Upper lobe of right lung (tissue), 1 donor: ENCODE measurements around the gene CCDC15. TPM values are rescaled to one million over a fixed set of nuclear protein-coding genes. Genes with fewer than 3 reads are reported as not detected.

Experiments
- ATAC-seq: fragments of 200-7000 bp; cut with Tn5 transposase; one replicate; pipeline ENCODE4 v1.9.1; 2020; ENCODE audit warnings: mild to moderate bottlenecking, moderate library complexity
- DNase-seq: peaks from one replicate; pipeline ENCODE4 v3.0.0-alpha.2; 2020
- H3K27ac ChIP-seq: fragments of 200-600 bp; one replicate; pipeline ENCODE4 v1.8.0; 2022
- H3K27me3 ChIP-seq: fragments of 200-600 bp; one replicate; pipeline ENCODE4 v1.8.0; 2022; ENCODE audit warnings: mild to moderate bottlenecking
- H3K36me3 ChIP-seq: fragments of 200-600 bp; one replicate; pipeline ENCODE4 v1.8.0; 2022
- H3K4me1 ChIP-seq: fragments of 200-600 bp; one replicate; pipeline ENCODE4 v1.8.0; 2022
- H3K4me3 ChIP-seq: fragments of 200-600 bp; one replicate; pipeline ENCODE4 v1.8.0; 2022; ENCODE audit warnings: mild to moderate bottlenecking
- H3K9me3 ChIP-seq: fragments of 200-600 bp; one replicate; pipeline ENCODE4 v1.8.0; 2022
- CTCF ChIP-seq: fragments of 200-600 bp; IDR thresholded peaks from one replicate; pipeline ENCODE4 v1.8.0; 2022; ENCODE audit warnings: antibody characterized with exemption
- intact Hi-C: fragments of 100-400 bp; cut with DNase I; formaldehyde crosslinking; loops from one replicate; pipeline ENCODE4 v1.11.0; 2022
- total RNA-seq: library from RNA; stranded (reverse); fragmentation: NEBNext Ultra II Directional; extraction: Animal tissue kit (Norgen Biotek cat#: 25700); gene quantifications from one replicate; pipeline ENCODE4 v1.2.1, GENCODE V29; 2021
- donor health status: DM: no; HTN: yes; CAD: no; lungs with severe emphysema.

CCDC15 gene
- total RNA-seq, 1 donor from 2014 or later, result 1.5 TPM

- no peaks in the 10 kb centered on the region for H3K9me3 ChIP-seq
- no peak for TF ChIP-seq CTCF
- H3K4me1 ChIP-seq, result no peaks in the 10 kb centered on the region
- H3K36me3 ChIP-seq, result no peaks in the 10 kb centered on the region
- intact Hi-C loops, result no loop called here
- ATAC-seq (no peak), DNase-seq (no peak)
- no peak overlapping the region for H3K27ac ChIP-seq
- H3K27me3 ChIP-seq, result no peaks in the 10 kb centered on the region
- H3K4me3 ChIP-seq, result no peak overlapping the region
These were observed 103.1 kb downstream of the CCDC15 start for GRCh38 chr11:125056931-125057692.

GRCh38 chr11:125057693-125058016, 103.7 kb downstream of the CCDC15 start:
- Histone ChIP-seq H3K36me3 (no peaks in the 10 kb centered on the region), H3K9me3 (no peaks in the 10 kb centered on the region), H3K27ac (no peak overlapping the region), H3K27me3 (no peaks in the 10 kb centered on the region), H3K4me3 (no peak overlapping the region), H3K4me1 (no peaks in the 10 kb centered on the region)
- no peak for DNase-seq
- TF ChIP-seq CTCF, result no peak
- intact Hi-C loops, result no loop called here
- ATAC-seq, result no peak

GRCh38 chr11:125061281-125061680, 107.3 kb downstream of the CCDC15 start:
- Histone ChIP-seq H3K27ac (no peak overlapping the region), H3K4me1 (peaks cover 7% of the 10 kb centered on the region), H3K27me3 (peaks cover 13% of the 10 kb centered on the region), H3K4me3 (no peak overlapping the region), H3K36me3 (no peaks in the 10 kb centered on the region), H3K9me3 (no peaks in the 10 kb centered on the region)
- ATAC-seq (no peak), DNase-seq (no peak)
- intact Hi-C loops, result no loop called here
- TF ChIP-seq CTCF, result no peak

GRCh38 chr11:125062218-125062930, 108.4 kb downstream of the CCDC15 start:
- H3K27ac ChIP-seq, result peak overlapping the region; percentile 78
- no peak for DNase-seq

GRCh38 chr11:125062931-125063428, 109.0 kb downstream of the CCDC15 start, which contains the start of gene SLC37A2:
Gene SLC37A2 (plus strand): TSS chr11:125063305. CDS start chr11:125063368, 63 bp downstream.
- no peaks in the 10 kb centered on the region for H3K36me3 ChIP-seq
- peaks cover 7% of the 10 kb centered on the region for H3K4me1 ChIP-seq
- intact Hi-C loops, result no loop called here
- no peaks in the 10 kb centered on the region for H3K9me3 ChIP-seq
- ATAC-seq, result peak; percentile 95
- peak within 1 kb of the TSS; percentile 78 for H3K27ac ChIP-seq
- peaks cover 14% of the 10 kb centered on the region for H3K27me3 ChIP-seq
- peak; percentile 88 for DNase-seq
- TF ChIP-seq CTCF, result peak; percentile 33
- peak within 1 kb of the TSS; percentile 70 for H3K4me3 ChIP-seq

More at GRCh38 chr11:125062218-125062930, 108.4 kb downstream of the CCDC15 start:
- ATAC-seq, result no peak
- Histone ChIP-seq H3K4me1 (peaks cover 7% of the 10 kb centered on the region), H3K36me3 (no peaks in the 10 kb centered on the region), H3K9me3 (no peaks in the 10 kb centered on the region), H3K27me3 (peaks cover 14% of the 10 kb centered on the region), H3K4me3 (peak overlapping the region; percentile 70)
- intact Hi-C loops, result no loop called here
- no peak for TF ChIP-seq CTCF
